Heart left ventricle (tissue), 16 donors: ENCODE results near the gene RAP1GAP. TPM values are rescaled to one million over a fixed set of nuclear protein-coding genes. Genes with fewer than 3 reads are reported as not detected.

Experiments
- ATAC-seq, 4 donors: fragments of 200-7000 bp; cut with Tn5 transposase; one replicate each; pipeline ENCODE4 v1.9.1; 2020 to 2022; ENCODE audit warnings: moderate library complexity in 4 of 4, mild to moderate bottlenecking in 3 of 4, moderate number of reproducible peaks in 1 of 4
- DNase-seq, 5 donors: peaks; one replicate each; pipeline ENCODE4 v3.0.0-alpha.2; 2020
- H3K27ac ChIP-seq, 12 donors: fragments of 200-600 bp; sonication (generic) in 4 of 12; one replicate each; pipeline versions ENCODE4 v1.5.0 to v1.8.0; 2016 to 2022; ENCODE audit warnings: mild to moderate bottlenecking in 2 of 12
- H3K27me3 ChIP-seq, 9 donors: fragments of 200-600 bp; sonication (generic) in 2 of 9; one replicate each; pipeline versions ENCODE4 v1.5.1 to v1.8.0; 2016 to 2022; ENCODE audit warnings: mild to moderate bottlenecking in 3 of 9
- H3K36me3 ChIP-seq, 9 donors: fragments of 200-600 bp; sonication (generic) in 2 of 9; one replicate each; pipeline versions ENCODE4 v1.5.0 to v1.8.0; 2018 to 2022; ENCODE audit warnings: mild to moderate bottlenecking in 2 of 9
- H3K4me1 ChIP-seq, 12 donors: fragments of 200-600 bp; sonication (generic) in 4 of 12; one replicate each; pipeline versions ENCODE4 v1.5.0 to v1.8.0; 2016 to 2022; ENCODE audit warnings: mild to moderate bottlenecking in 3 of 12
- H3K4me3 ChIP-seq, 12 donors: fragments of 200-600 bp; sonication (generic) in 4 of 12; one replicate each; pipeline versions ENCODE4 v1.5.0 to v1.8.0; 2017 to 2022; ENCODE audit warnings: mild to moderate bottlenecking in 9 of 12, moderate library complexity in 4 of 12
- H3K9me3 ChIP-seq, 12 donors: fragments of 200-600 bp; sonication (generic) in 4 of 12; one replicate each; pipeline versions ENCODE4 v1.5.0 to v1.8.0; 2016 to 2022; ENCODE audit warnings: mild to moderate bottlenecking in 1 of 12
- CTCF ChIP-seq, 12 donors: fragments of 200-600 bp; sonication (generic) in 4 of 12; IDR thresholded peaks; one replicate each; pipeline versions ENCODE4 v1.5.0 to v1.8.0; 2018 to 2022; ENCODE audit warnings: antibody characterized with exemption in 12 of 12, mild to moderate bottlenecking in 5 of 12
- POLR2A ChIP-seq, 2 donors: fragments of 450-650 bp; IDR thresholded peaks; one replicate each; pipeline ENCODE4 v1.6.1; 2017; ENCODE audit warnings: antibody characterized with exemption in 2 of 2, mild to moderate bottlenecking in 2 of 2, moderate library complexity in 2 of 2
- WGBS, 4 donors: extraction: QIAGEN DNeasy Blood & Tissue Kit in 2 of 4; methylation state at CpG; one replicate each; pipeline versions ENCODE4 v1.1.5 to v1.1.7; 2013 to 2018; 5-methylcytosine and 5-hydroxymethylcytosine counted together
- intact Hi-C, 10 donors: fragments of 100-400 bp; cut with DNase I; formaldehyde crosslinking; loops; one replicate each; pipeline versions ENCODE4 v1.11.1 to v1.14.2; 2022
- polyA plus RNA-seq, 2 donors: library from polyadenylated mRNA; stranded (reverse); fragments of 200-250 nt; gene quantifications; one replicate each; pipeline ENCODE4 v1.2.3, GENCODE V29; 2013
- total RNA-seq, 9 donors: library from RNA; depleted of rRNA in 2 of 9; stranded (reverse); fragments of >200 nt in 2 of 9; fragmentation: NEBNext Ultra II Directional in 3 of 9; extraction: Animal tissue kit (Norgen Biotek cat#: 25700) in 3 of 9; gene quantifications; one replicate each; pipeline versions ENCODE4 v1.1.0 to v1.2.4, GENCODE V29; 2016 to 2023
- donor health status: ischemic (EF 13 %, LVEDD 7.1; RV severe dilation, severe dysfunction).
- donor health status: healthy with polysubstance abuse.
- donor health status: DM: no; HTN: yes; CAD: no.
- donor health status: DM: no; HTN: no; CAD: no.
- donor health status: ischemic (EF 25% LVEDD 6.9; RV normal size, moderate dysfunction).
- donor health status: ischemic (EF 25% LVEDD 5.7; RV mildly dilated, moderate dysfunction).
- donor health status: healthy.
- donor health status: DM: yes; HTN: yes; CAD: no.
- donor health status: ischemic (EF 35%, LVEDD 5.7; RV mildly dilated, moderate dysfunction).
- donor health status: nonischemic (EF 11% LVEDD 7.7; RV severe dilation, severe dysfunction).
- donor health status: DM: yes; HTN: yes; CAD: no.
- donor health status: PGD.
- donor health status: ischemic (EF 29% LVEDD 5.4; RV normal size, mild dysfunction).
- donor health status: nonischemic (EF 23%, LVEDD 6.1; RV moderate dilation, normal function).

Gene RAP1GAP
- total and polyA plus RNA-seq, 11 donors = 0.75 to 8.0 (median 3.8) TPM

DNA sequence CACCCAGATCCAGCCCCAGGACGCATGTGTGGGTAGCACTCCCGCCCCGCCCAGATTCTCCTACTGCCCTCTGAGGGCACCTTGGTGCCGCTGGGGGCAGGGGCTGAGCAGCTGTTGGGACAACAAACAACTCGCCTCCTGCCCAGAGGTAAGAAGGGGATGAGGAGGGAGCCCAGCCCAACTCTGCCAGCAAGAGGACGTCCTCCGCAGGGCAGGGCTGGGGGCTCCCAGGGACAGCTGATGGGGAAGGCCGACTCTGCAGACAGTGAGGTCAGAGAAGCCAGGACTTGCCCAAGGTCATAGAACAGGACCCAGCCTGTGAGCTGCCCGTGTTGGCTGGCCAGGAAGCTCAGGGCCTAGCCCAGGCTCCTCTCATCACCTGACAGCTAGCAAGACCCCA is 18.8 kb downstream of the RAP1GAP start:
- intact Hi-C loops = loop anchor here in 7 of 10 donors (5.0 to 10.0 kb wide), 6 partner anchors 116 to 416 kb away; partner anchors contain the start of gene ALPL (in 1 of the 7)
- Histone ChIP-seq H3K4me1 (peaks cover 0 to 15% (median 7%) of the 10 kb centered on the region in 12 donors), H3K27me3 (peaks cover 0 to 22% (median 2%) of the 10 kb centered on the region in 9 donors), H3K27ac (no peak overlapping the region), H3K9me3 (no peaks in the 10 kb centered on the region), H3K36me3 (no peaks in the 10 kb centered on the region), H3K4me3 (no peak overlapping the region)
- TF ChIP-seq CTCF (IDR thresholded peaks at IDR 0.05) (no peak), POLR2A (IDR thresholded peaks at IDR 0.05) (no peak)
- WGBS, 4 donors = 75 to 81% (median 78%) methylated on average over 7 to 9 of the region's 9 CpGs
- ATAC-seq = no peak
- DNase-seq = no peak

DNA sequence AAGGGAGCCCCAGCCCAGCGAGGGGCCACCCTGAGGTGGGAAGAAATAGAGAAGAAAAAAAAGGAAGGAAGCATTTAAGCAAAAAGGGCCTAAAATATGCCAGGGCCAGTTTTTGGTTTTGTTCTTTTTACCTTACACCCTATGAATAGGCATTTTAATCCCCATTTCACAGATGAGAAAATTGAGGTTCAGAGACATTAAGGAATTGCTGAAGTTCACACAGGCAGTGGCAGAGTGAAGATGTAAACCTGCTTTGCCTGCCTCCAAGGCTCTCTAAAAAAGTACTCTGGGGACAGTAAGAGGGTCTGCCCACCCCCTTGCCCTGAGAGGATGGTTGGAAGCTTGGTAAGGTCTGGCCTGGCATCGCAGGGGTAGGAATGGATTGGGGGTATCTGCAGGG is 19.8 kb downstream of the RAP1GAP start:
- 56 to 72% (median 66%) methylated on average over 2 of the region's 2 CpGs for WGBS, 4 donors
- Histone ChIP-seq H3K9me3 (no peaks in the 10 kb centered on the region), H3K27ac (no peak overlapping the region), H3K36me3 (no peaks in the 10 kb centered on the region), H3K4me1 (peaks cover 0 to 15% (median 7%) of the 10 kb centered on the region in 12 donors), H3K4me3 (no peak overlapping the region), H3K27me3 (peaks cover 0 to 22% (median 2%) of the 10 kb centered on the region in 9 donors)
- ATAC-seq (no peak), DNase-seq (no peak)
- no peak for TF ChIP-seq POLR2A (IDR thresholded peaks at IDR 0.05)
- TF ChIP-seq CTCF (IDR thresholded peaks at IDR 0.05) = no peak
- intact Hi-C loops = no loop called here

DNA sequence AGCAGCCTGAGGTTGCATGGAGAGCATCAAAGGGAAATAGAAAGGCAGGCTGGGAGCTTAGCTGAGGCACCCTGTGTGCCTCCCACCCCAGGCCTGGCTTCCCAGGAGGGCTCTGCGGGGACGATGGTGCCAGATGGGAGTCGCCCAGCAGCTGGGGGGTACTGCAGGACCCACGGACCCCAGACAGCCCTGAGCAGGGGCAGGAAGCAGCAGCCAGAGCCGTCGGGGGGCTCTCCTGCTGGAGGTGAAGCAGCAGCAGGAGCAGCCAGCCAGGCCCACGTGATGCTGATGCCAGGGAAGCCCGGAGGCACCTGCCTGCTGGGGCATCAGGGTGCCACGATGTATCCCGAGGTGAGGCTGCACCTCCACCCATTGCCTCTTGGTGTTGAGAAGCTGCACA is 20.4 kb downstream of the RAP1GAP start:
- ATAC-seq = no peak
- Histone ChIP-seq H3K4me3 (no peak overlapping the region), H3K36me3 (no peaks in the 10 kb centered on the region), H3K27me3 (peaks cover 0 to 22% (median 2%) of the 10 kb centered on the region in 9 donors), H3K4me1 (peaks cover 0 to 15% (median 7%) of the 10 kb centered on the region in 12 donors), H3K9me3 (no peaks in the 10 kb centered on the region), H3K27ac (no peak overlapping the region)
- TF ChIP-seq POLR2A (IDR thresholded peaks at IDR 0.05) (no peak), CTCF (IDR thresholded peaks at IDR 0.05) (no peak)
- 69 to 86% (median 75%) methylated on average over 8 to 10 of the region's 10 CpGs for WGBS, 4 donors
- intact Hi-C loops = no loop called here
- DNase-seq = no peak

DNA sequence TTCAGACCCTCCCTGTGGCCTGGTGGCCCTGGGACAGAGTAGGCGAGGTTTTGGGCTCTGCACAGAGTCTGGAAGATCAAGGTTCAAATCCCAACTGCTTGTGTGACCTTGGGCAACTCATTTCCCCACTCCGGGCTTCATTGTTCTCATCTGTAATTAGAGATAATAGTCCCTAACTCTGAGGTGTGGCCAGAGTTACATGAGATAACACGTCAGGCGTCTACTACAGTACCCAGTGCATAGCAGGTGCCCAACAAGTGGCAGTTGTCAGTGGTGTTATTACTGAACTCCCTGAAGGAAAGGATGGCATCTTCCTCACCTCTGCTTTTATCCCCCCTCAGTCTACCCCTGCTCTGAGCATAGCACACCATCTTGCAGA is 20.8 kb downstream of the RAP1GAP start:
- no peak for TF ChIP-seq POLR2A (IDR thresholded peaks at IDR 0.05)
- no peak for TF ChIP-seq CTCF (IDR thresholded peaks at IDR 0.05)
- DNase-seq (no peak), ATAC-seq (no peak)
- WGBS, 4 donors = 52 to 64% (median 56%) methylated on average over 4 of the region's 4 CpGs
- H3K4me1 ChIP-seq = peaks cover 0 to 15% (median 7%) of the 10 kb centered on the region in 12 donors
- H3K9me3 ChIP-seq = no peaks in the 10 kb centered on the region
- intact Hi-C loops = no loop called here
- no peak overlapping the region for H3K4me3 ChIP-seq
- no peaks in the 10 kb centered on the region for H3K36me3 ChIP-seq
- H3K27ac ChIP-seq = no peak overlapping the region
- peaks cover 0 to 22% (median 2%) of the 10 kb centered on the region in 9 donors for H3K27me3 ChIP-seq
